Measurements from ENCODE around the gene FYB1. TPM values are rescaled to one million over a fixed set of nuclear protein-coding genes. Genes with fewer than 3 reads are reported as not detected.

FYB1 gene
- total and polyA plus RNA-seq, 2 of the 8 experiments (the other 6 are each of a cell fraction or from before 2014, with no cell fraction given): not detected

DNA sequence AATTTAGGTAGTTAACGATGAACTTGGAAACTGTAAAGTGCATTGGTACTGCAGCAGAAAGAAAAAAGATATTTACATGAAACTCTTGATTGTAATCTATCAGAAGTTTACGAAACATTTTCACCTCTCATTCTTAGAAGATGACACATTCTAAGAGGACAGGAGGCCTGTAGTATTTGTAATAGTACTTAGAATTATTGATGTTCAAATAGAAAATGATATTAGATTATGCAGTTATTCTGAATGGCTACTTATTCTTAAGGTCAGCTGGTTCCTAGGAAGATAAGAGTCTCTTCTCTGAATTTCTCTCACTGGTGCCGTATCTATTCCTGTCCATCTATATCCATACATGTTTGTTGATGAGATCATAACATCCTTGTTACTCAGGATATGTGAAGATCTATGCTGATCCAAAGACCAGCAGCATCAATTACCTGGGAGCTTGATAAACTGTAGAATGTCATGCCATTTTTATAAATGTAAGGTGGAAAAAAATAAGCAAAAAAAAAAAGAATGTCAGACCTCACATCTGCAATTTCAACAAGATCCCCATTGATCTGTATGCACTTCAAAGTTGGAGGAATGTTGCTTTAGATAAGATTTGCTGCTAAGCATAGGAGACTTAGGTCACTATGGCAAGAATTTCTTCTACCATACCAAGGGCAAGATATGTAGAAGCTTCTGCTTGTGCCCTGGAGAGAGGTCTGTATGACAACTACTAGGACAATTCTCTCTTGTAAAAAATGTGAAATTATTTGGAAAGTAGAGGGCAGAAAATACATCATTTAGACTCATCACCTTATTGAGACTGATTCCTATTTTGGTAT lies 102.8 kb downstream of the FYB1 start (continued):
- TF ChIP-seq, protein P1, sequence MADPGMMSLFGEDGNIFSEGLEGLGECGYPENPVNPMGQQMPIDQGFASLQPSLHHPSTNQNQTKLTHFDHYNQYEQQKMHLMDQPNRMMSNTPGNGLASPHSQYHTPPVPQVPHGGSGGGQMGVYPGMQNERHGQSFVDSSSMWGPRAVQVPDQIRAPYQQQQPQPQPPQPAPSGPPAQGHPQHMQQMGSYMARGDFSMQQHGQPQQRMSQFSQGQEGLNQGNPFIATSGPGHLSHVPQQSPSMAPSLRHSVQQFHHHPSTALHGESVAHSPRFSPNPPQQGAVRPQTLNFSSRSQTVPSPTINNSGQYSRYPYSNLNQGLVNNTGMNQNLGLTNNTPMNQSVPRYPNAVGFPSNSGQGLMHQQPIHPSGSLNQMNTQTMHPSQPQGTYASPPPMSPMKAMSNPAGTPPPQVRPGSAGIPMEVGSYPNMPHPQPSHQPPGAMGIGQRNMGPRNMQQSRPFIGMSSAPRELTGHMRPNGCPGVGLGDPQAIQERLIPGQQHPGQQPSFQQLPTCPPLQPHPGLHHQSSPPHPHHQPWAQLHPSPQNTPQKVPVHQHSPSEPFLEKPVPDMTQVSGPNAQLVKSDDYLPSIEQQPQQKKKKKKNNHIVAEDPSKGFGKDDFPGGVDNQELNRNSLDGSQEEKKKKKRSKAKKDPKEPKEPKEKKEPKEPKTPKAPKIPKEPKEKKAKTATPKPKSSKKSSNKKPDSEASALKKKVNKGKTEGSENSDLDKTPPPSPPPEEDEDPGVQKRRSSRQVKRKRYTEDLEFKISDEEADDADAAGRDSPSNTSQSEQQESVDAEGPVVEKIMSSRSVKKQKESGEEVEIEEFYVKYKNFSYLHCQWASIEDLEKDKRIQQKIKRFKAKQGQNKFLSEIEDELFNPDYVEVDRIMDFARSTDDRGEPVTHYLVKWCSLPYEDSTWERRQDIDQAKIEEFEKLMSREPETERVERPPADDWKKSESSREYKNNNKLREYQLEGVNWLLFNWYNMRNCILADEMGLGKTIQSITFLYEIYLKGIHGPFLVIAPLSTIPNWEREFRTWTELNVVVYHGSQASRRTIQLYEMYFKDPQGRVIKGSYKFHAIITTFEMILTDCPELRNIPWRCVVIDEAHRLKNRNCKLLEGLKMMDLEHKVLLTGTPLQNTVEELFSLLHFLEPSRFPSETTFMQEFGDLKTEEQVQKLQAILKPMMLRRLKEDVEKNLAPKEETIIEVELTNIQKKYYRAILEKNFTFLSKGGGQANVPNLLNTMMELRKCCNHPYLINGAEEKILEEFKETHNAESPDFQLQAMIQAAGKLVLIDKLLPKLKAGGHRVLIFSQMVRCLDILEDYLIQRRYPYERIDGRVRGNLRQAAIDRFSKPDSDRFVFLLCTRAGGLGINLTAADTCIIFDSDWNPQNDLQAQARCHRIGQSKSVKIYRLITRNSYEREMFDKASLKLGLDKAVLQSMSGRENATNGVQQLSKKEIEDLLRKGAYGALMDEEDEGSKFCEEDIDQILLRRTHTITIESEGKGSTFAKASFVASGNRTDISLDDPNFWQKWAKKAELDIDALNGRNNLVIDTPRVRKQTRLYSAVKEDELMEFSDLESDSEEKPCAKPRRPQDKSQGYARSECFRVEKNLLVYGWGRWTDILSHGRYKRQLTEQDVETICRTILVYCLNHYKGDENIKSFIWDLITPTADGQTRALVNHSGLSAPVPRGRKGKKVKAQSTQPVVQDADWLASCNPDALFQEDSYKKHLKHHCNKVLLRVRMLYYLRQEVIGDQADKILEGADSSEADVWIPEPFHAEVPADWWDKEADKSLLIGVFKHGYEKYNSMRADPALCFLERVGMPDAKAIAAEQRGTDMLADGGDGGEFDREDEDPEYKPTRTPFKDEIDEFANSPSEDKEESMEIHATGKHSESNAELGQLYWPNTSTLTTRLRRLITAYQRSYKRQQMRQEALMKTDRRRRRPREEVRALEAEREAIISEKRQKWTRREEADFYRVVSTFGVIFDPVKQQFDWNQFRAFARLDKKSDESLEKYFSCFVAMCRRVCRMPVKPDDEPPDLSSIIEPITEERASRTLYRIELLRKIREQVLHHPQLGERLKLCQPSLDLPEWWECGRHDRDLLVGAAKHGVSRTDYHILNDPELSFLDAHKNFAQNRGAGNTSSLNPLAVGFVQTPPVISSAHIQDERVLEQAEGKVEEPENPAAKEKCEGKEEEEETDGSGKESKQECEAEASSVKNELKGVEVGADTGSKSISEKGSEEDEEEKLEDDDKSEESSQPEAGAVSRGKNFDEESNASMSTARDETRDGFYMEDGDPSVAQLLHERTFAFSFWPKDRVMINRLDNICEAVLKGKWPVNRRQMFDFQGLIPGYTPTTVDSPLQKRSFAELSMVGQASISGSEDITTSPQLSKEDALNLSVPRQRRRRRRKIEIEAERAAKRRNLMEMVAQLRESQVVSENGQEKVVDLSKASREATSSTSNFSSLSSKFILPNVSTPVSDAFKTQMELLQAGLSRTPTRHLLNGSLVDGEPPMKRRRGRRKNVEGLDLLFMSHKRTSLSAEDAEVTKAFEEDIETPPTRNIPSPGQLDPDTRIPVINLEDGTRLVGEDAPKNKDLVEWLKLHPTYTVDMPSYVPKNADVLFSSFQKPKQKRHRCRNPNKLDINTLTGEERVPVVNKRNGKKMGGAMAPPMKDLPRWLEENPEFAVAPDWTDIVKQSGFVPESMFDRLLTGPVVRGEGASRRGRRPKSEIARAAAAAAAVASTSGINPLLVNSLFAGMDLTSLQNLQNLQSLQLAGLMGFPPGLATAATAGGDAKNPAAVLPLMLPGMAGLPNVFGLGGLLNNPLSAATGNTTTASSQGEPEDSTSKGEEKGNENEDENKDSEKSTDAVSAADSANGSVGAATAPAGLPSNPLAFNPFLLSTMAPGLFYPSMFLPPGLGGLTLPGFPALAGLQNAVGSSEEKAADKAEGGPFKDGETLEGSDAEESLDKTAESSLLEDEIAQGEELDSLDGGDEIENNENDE (IDR thresholded peaks at IDR 0.05; ENCODE audit: insufficient replicate concordance, low read length): no peak
- TF ChIP-seq MAFK (IDR thresholded peaks at IDR 0.05; ENCODE audit: low read depth, low read length) (no peak), RAD21 (IDR thresholded peaks at IDR 0.05 in 1 of 2, conservative IDR thresholded peaks at IDR 0.05 in 1 of 2; ENCODE audit: low read depth in 2 of 2, low read length in 2 of 2) (no peak), KDM4A (IDR thresholded peaks at IDR 0.05; ENCODE audit: low read depth, low read length, severe bottlenecking) (no peak), FOSL1 (IDR thresholded peaks at IDR 0.05; ENCODE audit: insufficient read depth, low read depth, low read length) (no peak), TAF1 (IDR thresholded peaks at IDR 0.05; ENCODE audit: low read depth, low read length) (no peak), BRCA1 (IDR thresholded peaks at IDR 0.05; ENCODE audit: low read depth, low read length) (no peak), BACH1 (IDR thresholded peaks at IDR 0.05; ENCODE audit: low read length) (no peak), NRF1 (IDR thresholded peaks at IDR 0.05; ENCODE audit: low read depth, low read length) (no peak), ZNF274 (IDR thresholded peaks at IDR 0.05; ENCODE audit: borderline replicate concordance, extremely low read depth, low read length) (no peak)

Measured in H1 (cell line).